Neuronal stem cell (in vitro differentiated cells): Measurements from ENCODE around the gene CBY2.
"Not testable (repeated sequence)": the region's sequence is repeated elsewhere in the genome, so short reads cannot be mapped to it uniquely, and the experiment has no call there.

Experiments
- DNase-seq: peaks from one replicate; pipeline ENCODE4 v3.0.0-alpha.2; 2013; ENCODE audit warnings: low spot score
- H2AFZ ChIP-seq: one replicate; pipeline ENCODE4 v1.6.1; 2013; ENCODE audit warnings: mild to moderate bottlenecking, low read length, inconsistent platforms
- H2AK5ac ChIP-seq: 2 replicates; pipeline ENCODE4 v1.6.1; 2013; ENCODE audit warnings: low read depth, mild to moderate bottlenecking, inconsistent platforms, low read length, moderate library complexity, mixed read lengths
- H2BK120ac ChIP-seq: 2 replicates; pipeline ENCODE4 v1.6.1; 2013; ENCODE audit warnings: low read depth, mild to moderate bottlenecking, inconsistent platforms, low read length, moderate library complexity, mixed read lengths
- H2BK12ac ChIP-seq: one replicate; pipeline ENCODE4 v1.6.1; 2013; ENCODE audit warnings: low read length, inconsistent platforms
- H2BK15ac ChIP-seq: 2 replicates; pipeline ENCODE4 v1.6.1; 2013; ENCODE audit warnings: mild to moderate bottlenecking, low read length, inconsistent platforms, mixed read lengths
- H2BK5ac ChIP-seq: one replicate; pipeline ENCODE4 v1.6.1; 2013; ENCODE audit warnings: inconsistent platforms, mild to moderate bottlenecking, low read length, moderate library complexity
- H3K14ac ChIP-seq: one replicate; pipeline ENCODE4 v1.6.1; 2013; ENCODE audit warnings: low read length, inconsistent platforms
- H3K18ac ChIP-seq: 2 replicates; pipeline ENCODE4 v1.6.1; 2013; ENCODE audit warnings: low read length, inconsistent platforms
- H3K23ac ChIP-seq: 2 replicates; pipeline ENCODE4 v1.6.1; 2013; ENCODE audit warnings: low read depth, mild to moderate bottlenecking, mixed read lengths, low read length, inconsistent platforms; ENCODE audit not compliant: poor library complexity
- H3K27ac ChIP-seq: replicated peaks from 3 replicates; pipeline ENCODE4 v1.5.1; 2013; ENCODE audit warnings: low read length, inconsistent platforms
- H3K27me3 ChIP-seq, 3 experiments: 2 replicates each; pipeline ENCODE4 v1.6.1; 2013; ENCODE audit warnings: low read length in 3 of 3, mild to moderate bottlenecking in 2 of 3, inconsistent platforms in 1 of 3, low read depth in 1 of 3, mixed read lengths in 1 of 3, moderate library complexity in 1 of 3; ENCODE audit not compliant: control insufficient read depth in 3 of 3, insufficient read depth in 3 of 3
- H3K36me3 ChIP-seq, 2 donors: replicated peaks in 1 of 2; 2 replicates each; pipeline ENCODE4 v1.6.1; 2013; ENCODE audit warnings: low read length in 2 of 2; ENCODE audit not compliant: control insufficient read depth in 2 of 2, insufficient read depth in 2 of 2
- H3K4ac ChIP-seq: 2 replicates; pipeline ENCODE4 v1.6.1; 2013; ENCODE audit warnings: inconsistent platforms, mild to moderate bottlenecking, low read length, moderate library complexity
- H3K4me1 ChIP-seq, 2 donors: 1 replicate in 1 of 2; 2 replicates in 1 of 2; pipeline ENCODE4 v1.6.1; 2013; ENCODE audit warnings: low read length in 2 of 2, low read depth in 1 of 2; ENCODE audit not compliant: control insufficient read depth in 2 of 2, insufficient read depth in 1 of 2
- H3K4me2 ChIP-seq: one replicate; pipeline ENCODE4 v1.6.1; 2013; ENCODE audit warnings: mild to moderate bottlenecking, low read length, inconsistent platforms; ENCODE audit not compliant: insufficient read depth, poor library complexity, severe bottlenecking
- H3K4me3 ChIP-seq, 2 donors: 2 replicates each; pipeline ENCODE4 v1.5.1; 2013; ENCODE audit warnings: low read length in 2 of 2, mild to moderate bottlenecking in 2 of 2, inconsistent platforms in 1 of 2, moderate library complexity in 1 of 2
- H3K79me1 ChIP-seq: one replicate; pipeline ENCODE4 v1.6.1; 2013; ENCODE audit warnings: low read depth, mild to moderate bottlenecking, inconsistent platforms, low read length, moderate library complexity
- H3K9ac ChIP-seq: one replicate; pipeline ENCODE4 v1.6.1; 2013; ENCODE audit warnings: mild to moderate bottlenecking, low read depth, low read length, inconsistent platforms; ENCODE audit not compliant: poor library complexity
- H3K9me3 ChIP-seq, 2 donors: replicated peaks in 1 of 2; 2 replicates each; pipeline versions ENCODE3 to v1.6.1; 2013; ENCODE audit warnings: low read length in 2 of 2, mild to moderate bottlenecking in 2 of 2, inconsistent platforms in 1 of 2, low read depth in 1 of 2, mixed read lengths in 1 of 2, moderate library complexity in 1 of 2; ENCODE audit not compliant: control insufficient read depth in 2 of 2, insufficient read depth in 1 of 2
- H4K8ac ChIP-seq: one replicate; pipeline ENCODE4 v1.6.1; 2013; ENCODE audit warnings: low read depth, mild to moderate bottlenecking, inconsistent platforms, low read length, moderate library complexity
- H4K91ac ChIP-seq: one replicate; pipeline ENCODE4 v1.6.1; 2013; ENCODE audit warnings: low read length, low read depth, mild to moderate bottlenecking, inconsistent platforms; ENCODE audit not compliant: poor library complexity
- WGBS, 2 donors: extraction: QIAGEN DNeasy Blood & Tissue Kit; methylation state at CpG; one replicate each; pipeline ENCODE4 v1.1.7; 2013; ENCODE audit warnings: missing lambda C conversion rate in 2 of 2, mixed read lengths in 1 of 2; ENCODE audit not compliant: insufficient read length in 2 of 2, insufficient replicate concordance in 1 of 2; ENCODE audit errors: extremely low coverage in 2 of 2; 5-methylcytosine and 5-hydroxymethylcytosine counted together

The CBY2 gene

DNA sequence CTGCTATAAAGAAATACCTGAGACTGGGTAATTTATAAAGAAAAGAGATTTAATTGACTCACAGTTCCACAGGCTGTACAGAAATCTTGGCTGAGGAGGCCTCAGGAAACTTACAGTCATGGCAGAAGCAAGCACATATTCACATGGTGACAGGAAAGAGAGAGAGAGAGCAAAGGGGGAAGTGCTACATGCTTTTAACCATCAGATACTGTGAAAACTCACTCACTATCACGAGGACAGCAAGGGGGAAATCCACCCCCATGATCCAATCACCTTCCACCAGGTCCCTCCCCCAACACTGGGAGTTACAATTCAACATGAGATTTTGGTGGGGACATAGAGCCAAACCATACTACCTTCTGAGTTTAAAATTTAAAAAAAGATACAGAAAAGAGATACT, 41.7 kb upstream of the CBY2 start:
- not testable (repeated sequence) for H2BK120ac ChIP-seq

DNA sequence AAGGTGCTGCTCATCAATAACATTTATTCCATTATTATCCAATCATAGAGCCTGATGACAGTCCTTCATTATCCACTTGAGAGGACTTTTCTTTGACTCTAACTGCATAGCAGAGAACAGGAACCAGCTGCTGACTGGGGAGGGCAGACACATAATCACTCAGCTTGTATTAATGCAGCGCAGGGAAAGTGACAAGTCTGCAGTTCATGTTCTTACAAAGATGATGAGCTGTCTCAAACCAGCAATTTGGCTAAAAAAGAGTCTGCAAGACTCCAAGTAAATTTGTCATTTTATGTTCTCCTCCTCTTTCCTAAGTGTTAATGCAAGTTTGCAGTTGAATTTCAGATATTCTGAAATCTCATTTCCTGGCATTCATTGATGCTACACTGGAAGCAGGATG, 40.0 kb upstream of the CBY2 start:
- Histone ChIP-seq H3K18ac (no peak overlapping the region), H3K4me3 (no peak overlapping the region), H3K4me1 (no peaks in the 10 kb centered on the region), H2BK5ac (no peak overlapping the region), H3K79me1 (no peaks in the 10 kb centered on the region), H3K27me3 (no peaks in the 10 kb centered on the region), H4K91ac (no peak overlapping the region), H2BK12ac (no peak overlapping the region), H3K9ac (no peak overlapping the region), H4K8ac (no peak overlapping the region), H3K14ac (no peak overlapping the region), H3K23ac (no peak overlapping the region), H2AFZ (no peak overlapping the region), H3K4me2 (no peak overlapping the region), H2BK120ac (no peak overlapping the region), H3K4ac (no peak overlapping the region), H3K9me3 (no peaks in the 10 kb centered on the region), H2BK15ac (no peak overlapping the region), H2AK5ac (no peak overlapping the region), H3K36me3 (no peaks in the 10 kb centered on the region), H3K27ac (no peak overlapping the region)
- no CpG with 5 or more reads among the region's 1 CpG for WGBS, 2 donors
- DNase-seq, result no peak

More for the DNA sequence above, 41.7 kb upstream of the CBY2 start:
- H3K9me3 ChIP-seq, H2BK5ac ChIP-seq, H3K4me1 ChIP-seq, H2AK5ac ChIP-seq, H4K8ac ChIP-seq, H2AFZ ChIP-seq, H3K79me1 ChIP-seq, H2BK15ac ChIP-seq, H3K36me3 ChIP-seq, H3K4me3 ChIP-seq, H3K4ac ChIP-seq, H3K4me2 ChIP-seq, H4K91ac ChIP-seq, DNase-seq, H3K14ac ChIP-seq, H3K18ac ChIP-seq, H3K9ac ChIP-seq, H3K23ac ChIP-seq, H3K27ac ChIP-seq, H2BK12ac ChIP-seq, H3K27me3 ChIP-seq: not testable (repeated sequence)
- no CpG with 5 or more reads among the region's 1 CpG for WGBS, 2 donors

DNA sequence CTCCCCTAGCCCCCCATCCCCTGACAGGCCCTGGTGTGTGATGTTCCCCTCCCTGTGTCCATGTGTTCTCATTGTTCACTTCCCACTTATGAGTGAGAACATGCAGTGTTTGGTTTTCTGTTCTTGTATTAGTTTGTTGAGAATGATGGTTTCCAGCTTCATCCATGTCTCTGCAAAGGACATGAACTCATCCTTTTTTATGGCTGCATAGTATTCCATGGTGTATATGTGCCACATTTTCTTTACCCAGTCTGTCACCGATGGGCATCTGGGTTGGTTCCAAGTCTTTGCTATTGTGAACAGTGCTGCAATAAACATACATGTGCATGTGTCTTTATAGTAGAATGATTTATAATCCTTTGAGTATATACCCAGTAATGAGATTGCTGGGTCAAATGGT, 39.2 kb upstream of the CBY2 start:
- not testable (repeated sequence) for H3K4me2 ChIP-seq, H4K91ac ChIP-seq, H3K4me1 ChIP-seq, H2AK5ac ChIP-seq, H2AFZ ChIP-seq, H3K18ac ChIP-seq, DNase-seq, H3K4me3 ChIP-seq, H3K36me3 ChIP-seq, H2BK12ac ChIP-seq, H3K23ac ChIP-seq, H3K27ac ChIP-seq, H2BK5ac ChIP-seq, H2BK120ac ChIP-seq, H3K9me3 ChIP-seq, H3K79me1 ChIP-seq, H4K8ac ChIP-seq, H3K14ac ChIP-seq, H3K27me3 ChIP-seq, H3K9ac ChIP-seq, H2BK15ac ChIP-seq, H3K4ac ChIP-seq
- WGBS, 2 donors, result no CpG with 5 or more reads among the region's 1 CpG

DNA sequence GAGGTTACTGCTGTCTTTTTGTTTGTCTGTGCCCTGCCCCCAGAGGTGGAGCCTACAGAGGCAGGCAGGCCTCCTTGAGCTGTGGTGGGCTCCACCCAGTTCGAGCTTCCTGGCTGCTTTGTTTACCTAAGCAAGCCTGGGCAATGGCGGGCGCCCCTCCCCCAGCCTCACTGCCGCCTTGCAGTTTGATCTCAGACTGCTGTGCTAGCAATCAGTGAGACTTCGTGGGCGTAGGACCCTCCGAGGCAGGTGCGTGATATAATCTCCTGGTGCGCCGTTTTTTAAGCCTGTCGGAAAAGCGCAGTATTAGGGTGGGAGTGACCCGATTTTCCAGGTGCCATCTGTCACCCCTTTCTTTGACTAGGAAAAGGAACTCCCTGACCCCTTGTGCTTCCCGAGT, 32.5 kb upstream of the CBY2 start:
- DNase-seq, H3K4me3 ChIP-seq, H2BK5ac ChIP-seq, H3K18ac ChIP-seq, H3K23ac ChIP-seq, H2AFZ ChIP-seq, H4K91ac ChIP-seq, H4K8ac ChIP-seq, H2BK120ac ChIP-seq, H3K9ac ChIP-seq, H3K36me3 ChIP-seq, H2AK5ac ChIP-seq, H3K14ac ChIP-seq, H3K27ac ChIP-seq, H3K27me3 ChIP-seq, H3K9me3 ChIP-seq, H3K79me1 ChIP-seq, H3K4me2 ChIP-seq, H3K4ac ChIP-seq, H3K4me1 ChIP-seq, H2BK12ac ChIP-seq, H2BK15ac ChIP-seq: not testable (repeated sequence)
- no CpG with 5 or more reads among the region's 14 CpGs for WGBS, 2 donors
